Left lung (tissue), 10 donors: ENCODE measurements around the gene GRIA4. TPM values are rescaled to one million over a fixed set of nuclear protein-coding genes. Genes with fewer than 3 reads are reported as not detected.

Source experiments
- ATAC-seq: fragments of 200-7000 bp; cut with Tn5 transposase; one replicate; pipeline ENCODE4 v1.9.1; 2020; ENCODE audit warnings: moderate library complexity
- DNase-seq, 4 donors: peaks; one replicate each; pipeline ENCODE4 v3.0.0-alpha.2; 2013 to 2020
- H3K27ac ChIP-seq, 2 donors: fragments of 200-600 bp; sonication (generic) in 1 of 2; one replicate each; pipeline versions ENCODE4 v1.5.0 to v1.8.0; 2020 to 2021
- H3K27me3 ChIP-seq, 2 donors: fragments of 200-600 bp; sonication (generic) in 1 of 2; one replicate each; pipeline versions ENCODE4 v1.5.0 to v1.8.0; 2020 to 2021
- H3K36me3 ChIP-seq, 2 donors: fragments of 200-600 bp; sonication (generic) in 1 of 2; one replicate each; pipeline versions ENCODE4 v1.5.0 to v1.8.0; 2020 to 2021
- H3K4me1 ChIP-seq, 2 donors: fragments of 200-600 bp; one replicate each; pipeline ENCODE4 v1.8.0; 2021
- H3K4me3 ChIP-seq, 2 donors: fragments of 200-600 bp; sonication (generic) in 1 of 2; one replicate each; pipeline versions ENCODE4 v1.5.0 to v1.8.0; 2020 to 2021; ENCODE audit warnings: mild to moderate bottlenecking in 1 of 2
- H3K9me3 ChIP-seq, 2 donors: fragments of 200-600 bp; sonication (generic) in 1 of 2; one replicate each; pipeline versions ENCODE4 v1.5.0 to v1.8.0; 2020 to 2021
- intact Hi-C, 2 donors: fragments of 100-400 bp; cut with DNase I; formaldehyde crosslinking; loops; one replicate each; pipeline versions ENCODE4 v1.11.2 to v1.14.2; 2022
- polyA plus RNA-seq, 6 donors: library from polyadenylated mRNA; unstranded; fragments of 120-200 nt; gene quantifications; one replicate each; pipeline ENCODE4 v1.2.1, GENCODE V29; 2013; ENCODE audit not compliant: insufficient read length in 6 of 6
- total RNA-seq, 2 donors: library from RNA; stranded (reverse); fragmentation: NEBNext Ultra II Directional; extraction: Animal tissue kit (Norgen Biotek cat#: 25700); gene quantifications; one replicate each; pipeline ENCODE4 v1.2.1, GENCODE V29; 2021
- TF ChIP-seq, protein P1 (sequence below), 2 donors: fragments of 200-600 bp; sonication (generic) in 1 of 2; IDR thresholded peaks; one replicate each; pipeline versions ENCODE4 v1.5.0 to v1.8.0; 2021; ENCODE audit warnings: antibody characterized with exemption in 2 of 2
- donor health status: DM: no; HTN: yes; CAD: no.
- donor health status: DM: no; HTN: no; CAD: no.

GRIA4 gene
- total and polyA plus RNA-seq, 8 donors = 0.27 to 0.98 (median 0.63) TPM; not detected in 2

- intact Hi-C loops = no loop called here
- no peak overlapping the region for H3K4me3 ChIP-seq
- H3K4me1 ChIP-seq = no peaks in the 10 kb centered on the region
- no peaks in the 10 kb centered on the region for H3K9me3 ChIP-seq
- H3K27me3 ChIP-seq = no peaks in the 10 kb centered on the region
- ATAC-seq (no peak), DNase-seq (no peak)
- H3K36me3 ChIP-seq = no peaks in the 10 kb centered on the region
- TF ChIP-seq, protein P1, sequence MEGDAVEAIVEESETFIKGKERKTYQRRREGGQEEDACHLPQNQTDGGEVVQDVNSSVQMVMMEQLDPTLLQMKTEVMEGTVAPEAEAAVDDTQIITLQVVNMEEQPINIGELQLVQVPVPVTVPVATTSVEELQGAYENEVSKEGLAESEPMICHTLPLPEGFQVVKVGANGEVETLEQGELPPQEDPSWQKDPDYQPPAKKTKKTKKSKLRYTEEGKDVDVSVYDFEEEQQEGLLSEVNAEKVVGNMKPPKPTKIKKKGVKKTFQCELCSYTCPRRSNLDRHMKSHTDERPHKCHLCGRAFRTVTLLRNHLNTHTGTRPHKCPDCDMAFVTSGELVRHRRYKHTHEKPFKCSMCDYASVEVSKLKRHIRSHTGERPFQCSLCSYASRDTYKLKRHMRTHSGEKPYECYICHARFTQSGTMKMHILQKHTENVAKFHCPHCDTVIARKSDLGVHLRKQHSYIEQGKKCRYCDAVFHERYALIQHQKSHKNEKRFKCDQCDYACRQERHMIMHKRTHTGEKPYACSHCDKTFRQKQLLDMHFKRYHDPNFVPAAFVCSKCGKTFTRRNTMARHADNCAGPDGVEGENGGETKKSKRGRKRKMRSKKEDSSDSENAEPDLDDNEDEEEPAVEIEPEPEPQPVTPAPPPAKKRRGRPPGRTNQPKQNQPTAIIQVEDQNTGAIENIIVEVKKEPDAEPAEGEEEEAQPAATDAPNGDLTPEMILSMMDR (IDR thresholded peaks at IDR 0.05) = no peak
- no peak overlapping the region for H3K27ac ChIP-seq
These were observed 129.3 kb downstream of the GRIA4 start for GRCh38 chr11:105738986-105739795.

- H3K27me3 ChIP-seq = no peaks in the 10 kb centered on the region
- no peak for ATAC-seq
- intact Hi-C loops = no loop called here
- no peak overlapping the region for H3K27ac ChIP-seq
- TF ChIP-seq, protein P1 (IDR thresholded peaks at IDR 0.05) = no peak
- H3K4me1 ChIP-seq = no peaks in the 10 kb centered on the region
- H3K9me3 ChIP-seq = no peaks in the 10 kb centered on the region
- H3K36me3 ChIP-seq = no peaks in the 10 kb centered on the region
- no peak overlapping the region for H3K4me3 ChIP-seq
- DNase-seq = no peak
These were observed 130.5 kb downstream of the GRIA4 start for GRCh38 chr11:105740164-105740903.

DNA sequence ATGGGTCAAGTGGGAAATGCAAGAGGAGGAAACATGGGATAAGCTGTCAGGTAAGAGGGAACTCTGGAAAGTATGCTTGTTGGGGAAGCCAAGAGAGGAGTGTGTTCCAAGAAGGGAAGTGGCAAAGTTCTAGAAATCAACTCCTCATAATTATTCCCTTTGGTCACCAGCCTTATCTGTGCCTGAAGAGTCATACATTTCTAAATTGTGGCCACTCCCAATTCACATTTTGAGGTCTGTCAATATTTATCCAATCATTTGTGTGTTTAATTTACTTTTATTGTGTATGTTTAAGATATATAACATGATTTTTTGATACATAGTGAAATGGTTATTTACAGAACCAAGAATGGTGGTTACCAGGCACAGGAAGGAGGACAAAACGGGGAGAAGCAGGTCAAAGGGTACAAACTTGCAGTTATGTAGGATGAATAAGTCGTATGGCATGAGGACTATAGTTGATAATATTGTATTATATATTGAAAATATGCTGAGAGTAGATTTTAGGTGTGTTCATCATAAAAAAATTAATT is 131.7 kb downstream of the GRIA4 start:
- intact Hi-C loops = no loop called here
- DNase-seq (no peak), ATAC-seq (no peak)
- Histone ChIP-seq H3K27ac (no peak overlapping the region), H3K9me3 (no peaks in the 10 kb centered on the region), H3K4me1 (no peaks in the 10 kb centered on the region), H3K4me3 (no peak overlapping the region), H3K36me3 (no peaks in the 10 kb centered on the region), H3K27me3 (no peaks in the 10 kb centered on the region)
- TF ChIP-seq, protein P1 (IDR thresholded peaks at IDR 0.05) = no peak

DNA sequence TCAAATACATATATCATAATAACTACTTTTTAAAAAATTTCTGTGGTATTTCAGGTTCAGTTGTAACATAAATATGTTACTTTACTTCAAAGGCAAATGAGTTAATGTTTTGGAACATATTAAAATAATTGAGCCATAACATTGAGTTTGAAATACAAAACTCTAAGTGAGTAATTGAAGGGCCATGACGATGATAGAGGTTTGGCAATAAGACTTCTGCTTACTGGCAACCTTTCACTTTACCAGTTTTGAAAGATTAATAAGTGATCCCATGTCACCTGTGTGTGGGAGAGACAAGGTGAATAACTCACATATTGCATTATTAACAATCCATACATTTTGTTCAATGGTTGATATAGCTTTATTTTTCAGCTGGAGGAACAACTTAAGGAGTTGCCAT is 144.4 kb downstream of the GRIA4 start:
- Histone ChIP-seq H3K4me1 (no peaks in the 10 kb centered on the region), H3K9me3 (no peaks in the 10 kb centered on the region), H3K27ac (no peak overlapping the region), H3K27me3 (no peaks in the 10 kb centered on the region), H3K36me3 (no peaks in the 10 kb centered on the region), H3K4me3 (no peak overlapping the region)
- TF ChIP-seq, protein P1 (IDR thresholded peaks at IDR 0.05) = no peak
- intact Hi-C loops = no loop called here
- ATAC-seq (no peak), DNase-seq (no peak)

- H3K27ac ChIP-seq = no peak overlapping the region
- TF ChIP-seq, protein P1 (IDR thresholded peaks at IDR 0.05) = no peak
- no peak overlapping the region for H3K4me3 ChIP-seq
- no peaks in the 10 kb centered on the region for H3K4me1 ChIP-seq
- intact Hi-C loops = no loop called here
- ATAC-seq (no peak), DNase-seq (no peak)
- no peaks in the 10 kb centered on the region for H3K9me3 ChIP-seq
- no peaks in the 10 kb centered on the region for H3K36me3 ChIP-seq
- H3K27me3 ChIP-seq = no peaks in the 10 kb centered on the region
These were observed 144.8 kb downstream of the GRIA4 start for GRCh38 chr11:105754716-105755115.
